Tibial nerve (tissue), 4 donors: Measurements from ENCODE around the gene KCNH3.

ENCODE experiments used
- EP300 ChIP-seq, 2 donors: sonication (generic); formaldehyde crosslinking; IDR thresholded peaks; one replicate each; pipeline ENCODE4 v1.6.1; 2017; ENCODE audit warnings: antibody characterized with exemption in 2 of 2, mild to moderate bottlenecking in 1 of 2
- POLR2A ChIP-seq, 2 donors: fragments of 450-650 bp; IDR thresholded peaks; one replicate each; pipeline ENCODE4 v1.6.1; 2017; ENCODE audit warnings: antibody characterized with exemption in 2 of 2, mild to moderate bottlenecking in 2 of 2, moderate library complexity in 2 of 2
- TF ChIP-seq, protein P1 (sequence below), 5 experiments: fragments of 200-600 bp in 3 of 5; fragments of 450-650 bp in 2 of 5; sonication (generic) in 3 of 5; IDR thresholded peaks; one replicate each; pipeline ENCODE4 v1.5.1; 2016 to 2019; ENCODE audit warnings: antibody characterized with exemption in 5 of 5, mild to moderate bottlenecking in 3 of 5, moderate library complexity in 2 of 5

DNA sequence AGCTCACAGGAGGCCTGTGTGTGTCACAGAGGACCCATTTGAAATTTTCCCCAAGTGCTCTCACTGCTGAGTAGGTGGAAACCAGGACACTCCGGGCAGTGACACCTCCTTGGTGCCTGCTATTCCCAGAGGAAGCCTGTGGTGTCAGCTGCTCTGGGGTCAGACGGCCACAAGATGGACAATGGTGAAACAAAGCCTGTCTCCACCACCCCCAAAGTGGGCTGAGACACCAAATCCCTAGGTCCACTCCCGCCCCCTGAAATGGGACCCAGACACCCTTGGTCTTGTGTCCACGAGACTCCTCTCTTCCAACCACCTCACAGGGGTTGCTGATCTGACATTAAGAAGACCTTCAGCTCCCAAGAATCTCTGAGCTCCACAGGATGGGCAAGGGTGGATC is 7.0 kb downstream of the KCNH3 start:
- TF ChIP-seq POLR2A (IDR thresholded peaks at IDR 0.05) (no peak), EP300 (IDR thresholded peaks at IDR 0.05) (no peak)
- TF ChIP-seq, protein P1, sequence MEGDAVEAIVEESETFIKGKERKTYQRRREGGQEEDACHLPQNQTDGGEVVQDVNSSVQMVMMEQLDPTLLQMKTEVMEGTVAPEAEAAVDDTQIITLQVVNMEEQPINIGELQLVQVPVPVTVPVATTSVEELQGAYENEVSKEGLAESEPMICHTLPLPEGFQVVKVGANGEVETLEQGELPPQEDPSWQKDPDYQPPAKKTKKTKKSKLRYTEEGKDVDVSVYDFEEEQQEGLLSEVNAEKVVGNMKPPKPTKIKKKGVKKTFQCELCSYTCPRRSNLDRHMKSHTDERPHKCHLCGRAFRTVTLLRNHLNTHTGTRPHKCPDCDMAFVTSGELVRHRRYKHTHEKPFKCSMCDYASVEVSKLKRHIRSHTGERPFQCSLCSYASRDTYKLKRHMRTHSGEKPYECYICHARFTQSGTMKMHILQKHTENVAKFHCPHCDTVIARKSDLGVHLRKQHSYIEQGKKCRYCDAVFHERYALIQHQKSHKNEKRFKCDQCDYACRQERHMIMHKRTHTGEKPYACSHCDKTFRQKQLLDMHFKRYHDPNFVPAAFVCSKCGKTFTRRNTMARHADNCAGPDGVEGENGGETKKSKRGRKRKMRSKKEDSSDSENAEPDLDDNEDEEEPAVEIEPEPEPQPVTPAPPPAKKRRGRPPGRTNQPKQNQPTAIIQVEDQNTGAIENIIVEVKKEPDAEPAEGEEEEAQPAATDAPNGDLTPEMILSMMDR (IDR thresholded peaks at IDR 0.05) = no peak
